Occipital lobe (tissue), 1 donor: ENCODE results near the gene SAMD9. TPM values are rescaled to one million over a fixed set of nuclear protein-coding genes. Genes with fewer than 3 reads are reported as not detected.

ENCODE experiments used
- total RNA-seq: library from RNA; depleted of rRNA; stranded (reverse); fragments of >200 nt; gene quantifications from one replicate; pipeline ENCODE4 v1.2.3, GENCODE V29; 2014

SAMD9 gene
- total RNA-seq, 1 donor from 2014 or later, result 3.3 TPM

Other genes with a start within 250 kb of the SAMD9 start
- 3.7 TPM for gene SAMD9L, start 30.4 kb upstream of the SAMD9 start, total RNA-seq
- gene HEPACAM2, start 108.5 kb upstream of the SAMD9 start, total RNA-seq, result not detected
- 134 TPM for gene VPS50, start 114.4 kb upstream of the SAMD9 start, total RNA-seq